Heart left ventricle (tissue), 16 donors: Measurements from ENCODE around the gene FREM2. TPM values are rescaled to one million over a fixed set of nuclear protein-coding genes. Genes with fewer than 3 reads are reported as not detected.

Experiments
- ATAC-seq, 4 donors: fragments of 200-7000 bp; cut with Tn5 transposase; one replicate each; pipeline ENCODE4 v1.9.1; 2020 to 2022; ENCODE audit warnings: moderate library complexity in 4 of 4, mild to moderate bottlenecking in 3 of 4, moderate number of reproducible peaks in 1 of 4
- DNase-seq, 5 donors: peaks; one replicate each; pipeline ENCODE4 v3.0.0-alpha.2; 2020
- H3K27ac ChIP-seq, 12 donors: fragments of 200-600 bp; sonication (generic) in 4 of 12; one replicate each; pipeline versions ENCODE4 v1.5.0 to v1.8.0; 2016 to 2022; ENCODE audit warnings: mild to moderate bottlenecking in 2 of 12
- H3K27me3 ChIP-seq, 9 donors: fragments of 200-600 bp; sonication (generic) in 2 of 9; one replicate each; pipeline versions ENCODE4 v1.5.1 to v1.8.0; 2016 to 2022; ENCODE audit warnings: mild to moderate bottlenecking in 3 of 9
- H3K36me3 ChIP-seq, 9 donors: fragments of 200-600 bp; sonication (generic) in 2 of 9; one replicate each; pipeline versions ENCODE4 v1.5.0 to v1.8.0; 2018 to 2022; ENCODE audit warnings: mild to moderate bottlenecking in 2 of 9
- H3K4me1 ChIP-seq, 12 donors: fragments of 200-600 bp; sonication (generic) in 4 of 12; one replicate each; pipeline versions ENCODE4 v1.5.0 to v1.8.0; 2016 to 2022; ENCODE audit warnings: mild to moderate bottlenecking in 3 of 12
- H3K4me3 ChIP-seq, 12 donors: fragments of 200-600 bp; sonication (generic) in 4 of 12; one replicate each; pipeline versions ENCODE4 v1.5.0 to v1.8.0; 2017 to 2022; ENCODE audit warnings: mild to moderate bottlenecking in 9 of 12, moderate library complexity in 4 of 12
- H3K9me3 ChIP-seq, 12 donors: fragments of 200-600 bp; sonication (generic) in 4 of 12; one replicate each; pipeline versions ENCODE4 v1.5.0 to v1.8.0; 2016 to 2022; ENCODE audit warnings: mild to moderate bottlenecking in 1 of 12
- CTCF ChIP-seq, 12 donors: fragments of 200-600 bp; sonication (generic) in 4 of 12; IDR thresholded peaks; one replicate each; pipeline versions ENCODE4 v1.5.0 to v1.8.0; 2018 to 2022; ENCODE audit warnings: antibody characterized with exemption in 12 of 12, mild to moderate bottlenecking in 5 of 12
- POLR2A ChIP-seq, 2 donors: fragments of 450-650 bp; IDR thresholded peaks; one replicate each; pipeline ENCODE4 v1.6.1; 2017; ENCODE audit warnings: antibody characterized with exemption in 2 of 2, mild to moderate bottlenecking in 2 of 2, moderate library complexity in 2 of 2
- WGBS, 4 donors: extraction: QIAGEN DNeasy Blood & Tissue Kit in 2 of 4; methylation state at CpG; one replicate each; pipeline versions ENCODE4 v1.1.5 to v1.1.7; 2013 to 2018; 5-methylcytosine and 5-hydroxymethylcytosine counted together
- intact Hi-C, 10 donors: fragments of 100-400 bp; cut with DNase I; formaldehyde crosslinking; loops; one replicate each; pipeline versions ENCODE4 v1.11.1 to v1.14.2; 2022
- polyA plus RNA-seq, 2 donors: library from polyadenylated mRNA; stranded (reverse); fragments of 200-250 nt; gene quantifications; one replicate each; pipeline ENCODE4 v1.2.3, GENCODE V29; 2013
- total RNA-seq, 9 donors: library from RNA; depleted of rRNA in 2 of 9; stranded (reverse); fragments of >200 nt in 2 of 9; fragmentation: NEBNext Ultra II Directional in 3 of 9; extraction: Animal tissue kit (Norgen Biotek cat#: 25700) in 3 of 9; gene quantifications; one replicate each; pipeline versions ENCODE4 v1.1.0 to v1.2.4, GENCODE V29; 2016 to 2023
- donor health status: ischemic (EF 13 %, LVEDD 7.1; RV severe dilation, severe dysfunction).
- donor health status: healthy with polysubstance abuse.
- donor health status: DM: no; HTN: yes; CAD: no.
- donor health status: DM: no; HTN: no; CAD: no.
- donor health status: ischemic (EF 25% LVEDD 6.9; RV normal size, moderate dysfunction).
- donor health status: ischemic (EF 25% LVEDD 5.7; RV mildly dilated, moderate dysfunction).
- donor health status: healthy.
- donor health status: DM: yes; HTN: yes; CAD: no.
- donor health status: ischemic (EF 35%, LVEDD 5.7; RV mildly dilated, moderate dysfunction).
- donor health status: nonischemic (EF 11% LVEDD 7.7; RV severe dilation, severe dysfunction).
- donor health status: DM: yes; HTN: yes; CAD: no.
- donor health status: PGD.
- donor health status: ischemic (EF 29% LVEDD 5.4; RV normal size, mild dysfunction).
- donor health status: nonischemic (EF 23%, LVEDD 6.1; RV moderate dilation, normal function).

FREM2 gene
- total and polyA plus RNA-seq, 11 donors, result 0.02 to 0.35 (median 0.13) TPM

GRCh38 chr13:38759390-38759789 lies 72.5 kb downstream of the FREM2 start:
- no peak overlapping the region for H3K4me3 ChIP-seq
- H3K4me1 ChIP-seq, result no peaks in the 10 kb centered on the region
- DNase-seq (no peak), ATAC-seq (no peak)
- 51 to 68% (median 59%) methylated on average over 4 of the region's 4 CpGs for WGBS, 4 donors
- no peak overlapping the region for H3K27ac ChIP-seq
- intact Hi-C loops, result no loop called here
- no peaks in the 10 kb centered on the region for H3K9me3 ChIP-seq
- TF ChIP-seq POLR2A (IDR thresholded peaks at IDR 0.05), result no peak
- no peak for TF ChIP-seq CTCF (IDR thresholded peaks at IDR 0.05)
- no peaks in the 10 kb centered on the region for H3K36me3 ChIP-seq
- H3K27me3 ChIP-seq, result peaks cover 0 to 32% (median 7%) of the 10 kb centered on the region in 9 donors

GRCh38 chr13:38763446-38764381 lies 76.8 kb downstream of the FREM2 start:
- H3K4me3 ChIP-seq, result no peak overlapping the region
- WGBS, 4 donors, result 28 to 32% (median 30%) methylated on average over 7 of the region's 7 CpGs
- H3K4me1 ChIP-seq, result no peaks in the 10 kb centered on the region
- no peak for ATAC-seq
- no peaks in the 10 kb centered on the region for H3K36me3 ChIP-seq
- H3K27ac ChIP-seq, result no peak overlapping the region
- peaks cover 0 to 26% (median 3%) of the 10 kb centered on the region in 9 donors for H3K27me3 ChIP-seq
- H3K9me3 ChIP-seq, result no peaks in the 10 kb centered on the region
- TF ChIP-seq POLR2A (IDR thresholded peaks at IDR 0.05) (no peak), CTCF (IDR thresholded peaks at IDR 0.05) (peak; percentile 26 to 62 (median 45))
- intact Hi-C loops, result loop anchor here in 7 of 10 donors (1.0 to 5.0 kb wide), 3 partner anchors 76 to 77 kb away; partner anchors contain the start of gene FREM2 (in 6 of the 7)
- no peak for DNase-seq

GRCh38 chr13:38766799-38767198 lies 79.9 kb downstream of the FREM2 start:
- WGBS, 4 donors, result 58 to 70% (median 64%) methylated on average over 2 of the region's 2 CpGs
- intact Hi-C loops, result loop anchor here in 1 of 10 donors (5.0 kb wide), 1 partner anchor 79 kb away; the partner anchor contains the start of gene FREM2
- ATAC-seq, result no peak

More at GRCh38 chr13:38766799-38767198, 79.9 kb downstream of the FREM2 start:
- Histone ChIP-seq H3K27me3 (peaks cover 0 to 4% (median 0%) of the 10 kb centered on the region in 9 donors), H3K36me3 (no peaks in the 10 kb centered on the region), H3K4me1 (no peaks in the 10 kb centered on the region), H3K27ac (no peak overlapping the region), H3K4me3 (no peak overlapping the region), H3K9me3 (no peaks in the 10 kb centered on the region)
- TF ChIP-seq CTCF (IDR thresholded peaks at IDR 0.05), result no peak
- no peak for DNase-seq
